CD4-positive, alpha-beta T cell treated with Interleukin-1 beta for 1 hour (primary cell): ENCODE measurements around the gene ZMYND10.

ENCODE experiments used
- DNase-seq, 2 donors: peaks; one replicate each; pipeline ENCODE4 v3.0.0-alpha.2; 2020 to 2022

The ZMYND10 gene

DNA sequence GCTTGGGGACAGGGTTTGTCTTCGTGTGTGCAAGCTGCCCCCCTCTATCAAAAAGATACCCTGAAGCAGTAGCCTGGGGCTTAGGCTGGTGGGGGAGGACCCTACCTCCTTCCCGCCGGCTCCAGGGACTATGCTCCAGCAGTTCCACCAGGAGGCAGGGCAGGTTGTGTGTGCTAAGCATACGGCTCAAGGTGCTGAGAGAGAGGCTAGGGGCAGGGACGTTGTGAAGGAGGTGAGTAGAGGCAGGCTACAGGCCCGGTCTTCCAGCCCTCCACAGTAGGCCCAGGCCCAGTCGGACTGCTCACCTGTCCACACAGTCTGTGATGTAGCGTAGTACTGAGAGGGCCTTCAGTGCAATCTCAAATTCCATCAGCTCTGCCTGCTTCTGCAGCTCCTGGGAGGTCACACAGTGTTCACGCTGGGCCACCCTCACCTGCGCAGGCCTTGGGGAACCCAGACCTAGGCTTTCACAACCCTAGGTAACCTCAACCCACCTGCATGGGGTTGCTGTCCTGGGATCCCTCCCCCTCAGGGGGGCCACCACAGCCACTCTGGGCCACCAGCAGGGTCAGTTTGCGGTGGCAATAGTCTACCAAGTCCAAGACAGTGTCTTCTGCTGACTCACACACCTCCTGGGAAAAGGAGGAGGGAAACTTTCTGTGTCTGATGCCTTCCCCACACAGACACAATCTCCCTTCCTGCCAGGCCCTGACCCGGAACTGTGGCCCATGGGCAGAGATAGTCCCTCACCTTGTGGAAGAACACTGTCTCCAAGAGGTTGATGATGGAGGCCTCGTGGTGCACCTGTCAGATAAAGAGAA lies 2.5 kb downstream of the ZMYND10 start:
- DNase-seq = no peak

DNA sequence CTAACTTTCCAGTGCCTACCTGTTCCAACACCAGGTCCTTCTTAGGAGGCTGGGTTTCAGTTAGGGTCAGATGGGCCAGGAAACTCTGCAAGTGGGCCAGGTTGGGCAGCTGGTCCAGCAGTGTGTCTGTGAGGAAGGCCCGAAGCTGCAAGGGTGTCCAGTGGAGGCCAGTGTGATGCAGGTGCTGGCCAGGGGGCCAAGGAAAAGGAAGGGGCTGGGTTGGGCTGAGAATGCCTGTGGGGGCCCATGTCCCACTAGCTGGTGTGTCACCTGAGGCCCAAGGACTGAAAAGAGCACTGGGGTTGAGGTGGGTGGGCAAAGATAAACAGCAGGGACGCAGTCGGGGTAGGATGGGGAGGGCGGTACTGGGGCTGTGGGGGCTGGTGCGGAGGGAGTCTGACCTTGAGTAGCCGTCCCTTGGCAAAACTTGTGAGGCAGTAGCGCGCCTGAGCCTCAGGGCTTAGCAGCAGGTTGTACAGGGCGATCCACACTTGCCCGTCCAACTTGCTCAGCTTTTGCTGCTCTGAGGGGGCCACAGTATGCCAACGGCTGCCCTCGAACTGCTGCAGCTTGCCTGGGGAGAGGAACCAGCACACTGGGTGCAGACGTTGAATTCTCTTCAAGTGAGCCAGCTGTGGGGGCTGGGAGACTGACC lies 3.4 kb downstream of the ZMYND10 start:
- DNase-seq = no peak

DNA sequence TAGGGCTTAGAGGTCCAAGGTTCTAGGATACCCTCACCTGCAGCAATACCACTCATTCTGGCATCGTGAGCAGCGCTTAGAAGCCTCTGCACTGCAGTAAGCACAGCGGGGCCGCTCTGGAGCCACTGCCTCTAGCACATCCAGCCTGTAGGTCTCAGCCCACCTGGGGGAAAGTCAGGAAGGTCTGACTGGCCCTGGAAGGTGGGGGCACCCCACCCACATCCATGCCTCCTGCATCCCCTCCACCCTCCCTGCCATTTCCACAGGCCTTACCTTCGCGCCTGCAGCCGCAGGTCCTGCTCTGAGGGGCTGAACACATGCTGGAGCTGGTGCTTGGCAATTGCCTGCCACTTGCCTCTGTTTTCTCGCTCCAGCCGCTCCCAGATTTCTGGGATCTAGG lies 4.0 kb downstream of the ZMYND10 start:
- DNase-seq = no peak

DNA sequence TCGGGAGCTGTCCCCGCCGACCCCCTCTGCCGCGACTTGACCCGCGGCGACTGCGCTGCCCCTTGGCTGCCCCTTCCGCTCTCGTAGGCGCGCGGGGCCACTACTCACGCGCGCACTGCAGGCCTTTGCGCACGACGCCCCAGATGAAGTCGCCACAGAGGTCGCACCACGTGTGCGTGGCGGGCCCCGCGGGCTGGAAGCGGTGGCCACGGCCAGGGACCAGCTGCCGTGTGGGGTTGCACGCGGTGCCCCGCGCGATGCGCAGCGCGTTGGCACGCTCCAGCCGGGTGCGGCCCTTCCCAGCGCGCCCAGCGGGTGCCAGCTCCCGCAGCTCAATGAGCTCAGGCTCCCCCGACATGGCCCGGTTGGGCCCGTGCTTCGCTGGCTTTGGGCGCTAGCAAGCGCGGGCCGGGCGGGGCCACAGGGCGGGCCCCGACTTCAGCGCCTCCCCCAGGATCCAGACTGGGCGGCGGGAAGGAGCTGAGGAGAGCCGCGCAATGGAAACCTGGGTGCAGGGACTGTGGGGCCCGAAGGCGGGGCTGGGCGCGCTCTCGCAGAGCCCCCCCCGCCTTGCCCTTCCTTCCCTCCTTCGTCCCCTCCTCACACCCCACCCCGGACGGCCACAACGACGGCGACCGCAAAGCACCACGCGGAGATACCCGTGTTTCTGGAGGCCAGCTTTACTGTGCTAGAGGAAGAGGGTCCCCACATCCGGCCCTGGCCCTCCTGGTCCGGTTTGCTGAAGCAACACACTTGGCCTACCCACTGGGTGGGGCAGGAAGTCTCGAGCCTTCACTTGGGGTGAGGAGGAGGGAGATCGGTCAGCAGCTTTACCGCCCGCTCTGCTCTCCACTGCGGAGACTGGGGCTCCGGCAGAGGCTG lies 4.8 kb downstream of the ZMYND10 start, which contains the start of gene RASSF1:
Gene RASSF1, minus strand, starts transcription at position 389 of the 882 bp plus-strand sequence. Its CDS starts 31 bp downstream, at position 358.
- DNase-seq = peak; percentile 72 to 79

DNA sequence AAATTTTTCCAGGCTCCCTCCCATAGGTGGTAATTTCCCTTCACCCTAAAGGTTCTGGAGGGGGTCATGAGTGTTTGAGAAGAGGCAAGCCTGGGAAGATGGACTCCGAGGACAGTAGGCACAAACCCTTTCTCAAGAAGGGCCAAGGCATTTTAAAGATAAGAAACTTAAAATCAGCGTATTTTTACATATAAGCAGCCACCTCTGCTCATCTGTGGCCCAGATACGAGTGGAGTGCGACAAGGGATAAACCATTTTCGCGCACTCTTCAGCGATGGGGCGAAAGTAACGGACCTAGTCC lies 5.4 kb downstream of the ZMYND10 start:
- DNase-seq = no peak

DNA sequence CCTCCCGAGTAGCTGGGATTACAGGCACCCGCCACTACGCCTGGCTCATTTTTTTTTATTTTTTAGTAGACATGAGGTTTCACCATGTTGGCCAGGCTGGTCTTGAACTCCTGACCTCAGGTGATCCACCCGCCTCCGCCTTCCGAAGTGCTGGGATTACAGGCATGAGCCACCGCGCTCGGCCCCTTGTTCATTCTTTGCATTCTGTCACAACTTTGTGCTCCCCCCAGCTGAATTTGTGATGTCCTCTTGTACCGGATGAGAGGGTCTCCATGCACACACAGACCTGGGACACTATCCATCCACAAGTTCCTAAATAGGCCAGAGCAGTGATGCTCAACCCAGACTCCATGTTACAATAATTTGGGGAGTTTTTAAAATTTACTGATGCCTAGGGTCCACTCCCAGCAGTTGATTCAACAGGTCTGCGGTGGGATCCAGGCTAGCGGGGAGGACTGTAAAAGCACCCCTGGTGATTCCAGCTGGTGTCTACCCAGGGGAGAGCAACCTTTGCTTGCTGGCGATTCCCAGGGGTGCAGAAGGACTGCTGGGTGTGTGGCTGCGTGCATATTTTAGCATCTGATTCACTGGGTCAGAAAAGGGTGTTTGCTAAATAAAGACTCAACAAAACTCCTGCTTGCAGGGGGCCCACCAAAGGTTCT lies 5.9 kb downstream of the ZMYND10 start:
- DNase-seq = no peak

DNA sequence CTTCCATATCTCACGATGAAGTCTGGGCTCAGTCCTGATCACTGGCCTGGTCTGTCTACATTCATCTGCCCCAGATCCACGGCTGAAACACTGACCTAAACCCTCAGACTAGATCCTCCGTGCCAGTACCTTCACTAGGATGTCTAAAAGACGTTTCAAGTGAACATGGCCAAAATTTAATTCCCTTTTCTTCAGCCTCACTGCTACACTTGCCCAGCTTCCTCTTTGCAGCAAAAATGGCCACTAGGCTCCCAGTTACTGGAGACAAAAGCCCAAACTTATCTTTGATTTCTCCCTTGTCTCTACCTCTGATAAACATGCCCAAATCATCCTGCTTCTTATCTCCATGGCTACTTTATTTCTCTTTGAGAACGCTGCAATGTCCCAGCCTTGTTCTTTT lies 6.6 kb downstream of the ZMYND10 start:
- no peak for DNase-seq

DNA sequence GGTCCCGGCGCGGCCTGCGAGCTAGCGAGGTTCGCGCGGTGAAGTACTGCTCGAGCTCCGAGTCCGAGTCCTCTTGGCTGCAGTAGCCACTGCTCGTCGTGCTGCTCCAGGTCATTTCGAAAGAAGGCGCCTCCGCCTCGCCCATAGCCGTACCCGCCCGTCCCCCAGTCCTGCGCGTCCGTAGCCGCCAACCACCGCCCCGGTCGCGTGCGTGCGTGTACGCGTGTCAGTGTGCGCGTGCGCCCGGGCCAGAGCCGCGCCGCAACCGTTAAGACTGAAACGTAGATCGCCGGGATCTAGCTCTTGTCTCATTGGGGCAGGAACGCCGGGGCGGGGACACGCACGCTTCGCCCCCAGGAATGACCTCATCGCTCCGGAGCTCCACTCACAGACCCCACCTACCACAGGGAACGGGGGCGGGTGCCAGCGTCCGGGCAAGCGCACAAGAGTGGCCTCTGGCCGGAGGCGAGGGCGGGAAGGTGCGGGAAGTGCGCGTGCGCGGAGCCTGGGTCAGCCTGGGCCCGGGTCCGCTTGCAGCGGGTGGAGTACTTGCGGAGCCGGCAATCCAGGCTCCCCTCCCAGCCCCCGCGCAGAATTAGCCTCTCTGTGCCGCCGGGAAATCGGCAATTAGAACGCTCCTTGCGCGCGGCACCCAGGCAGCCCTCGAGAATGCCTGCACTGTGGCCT lies 8.2 kb downstream of the ZMYND10 start:
- DNase-seq = peak; percentile 95 to 97

GRCh38 chr3:50336452-50337174 lies 8.9 kb downstream of the ZMYND10 start:
- DNase-seq = no peak

GRCh38 chr3:50334339-50335075 lies 11.0 kb downstream of the ZMYND10 start:
- no peak for DNase-seq

DNA sequence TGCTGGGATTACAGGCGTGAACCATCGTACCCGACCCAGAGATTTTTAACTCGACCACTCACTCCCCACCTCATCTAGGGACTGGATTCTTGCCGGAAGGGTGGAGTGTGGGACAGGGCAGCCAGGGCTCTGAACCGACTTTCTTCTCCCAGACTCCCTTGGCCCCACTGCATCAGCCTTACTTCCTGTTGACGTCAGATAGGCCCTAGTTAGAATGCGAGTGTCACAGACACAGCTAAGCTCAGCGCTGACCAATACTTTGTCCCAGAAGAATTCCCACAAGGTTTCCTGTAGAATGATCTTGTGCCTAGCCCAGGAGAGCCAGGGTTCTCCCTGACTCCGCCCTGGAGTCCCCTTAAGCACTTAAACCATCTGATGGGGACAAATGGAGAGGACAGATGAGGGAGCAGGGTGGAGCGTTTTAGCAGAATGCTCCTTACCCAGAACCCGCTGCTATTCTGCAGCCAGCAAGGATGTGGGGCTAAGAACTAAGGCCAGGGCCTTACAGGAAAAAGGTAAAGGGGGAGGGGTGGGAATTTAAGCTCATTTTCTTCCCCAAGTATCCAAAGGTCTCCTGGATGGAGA lies 11.7 kb downstream of the ZMYND10 start:
- peak in 1 of 2 donors; percentile 40 for DNase-seq

DNA sequence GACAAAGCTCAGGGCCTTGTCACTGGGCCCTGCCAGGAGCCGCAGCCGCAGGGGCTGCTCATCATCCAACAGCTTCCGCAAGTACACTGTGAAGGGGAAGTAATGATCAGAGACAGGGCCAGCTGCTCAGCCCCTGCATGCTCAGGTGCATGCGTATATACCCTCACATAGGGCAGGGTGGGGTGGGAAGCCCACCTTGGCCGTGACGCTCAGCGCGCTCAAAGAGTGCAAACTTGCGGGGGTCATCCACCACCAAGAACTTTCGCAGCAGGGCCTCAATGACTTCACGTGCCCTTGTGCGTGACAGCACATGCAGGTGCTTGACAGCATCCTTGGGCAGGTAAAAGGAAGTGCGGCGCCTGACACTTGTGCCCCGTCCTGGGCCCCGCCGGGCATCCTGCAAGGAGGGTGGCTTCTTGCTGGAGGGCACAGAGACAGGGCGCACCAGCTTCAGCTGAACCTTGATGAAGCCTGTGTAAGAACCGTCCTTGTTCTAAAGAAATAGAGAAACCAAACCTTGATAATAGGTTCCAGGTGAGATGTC lies 14.1 kb downstream of the ZMYND10 start:
- no peak for DNase-seq

- DNase-seq = no peak
Observed at GRCh38 chr3:50330330-50330729, 15.2 kb downstream of the ZMYND10 start.

GRCh38 chr3:50327943-50328691 lies 17.4 kb downstream of the ZMYND10 start, which contains the start of gene TUSC2:
Gene TUSC2, minus strand, starts transcription at chr3:50328223. Its CDS starts 124 bp downstream, at chr3:50328099.
- peak; percentile 95 for DNase-seq

DNA sequence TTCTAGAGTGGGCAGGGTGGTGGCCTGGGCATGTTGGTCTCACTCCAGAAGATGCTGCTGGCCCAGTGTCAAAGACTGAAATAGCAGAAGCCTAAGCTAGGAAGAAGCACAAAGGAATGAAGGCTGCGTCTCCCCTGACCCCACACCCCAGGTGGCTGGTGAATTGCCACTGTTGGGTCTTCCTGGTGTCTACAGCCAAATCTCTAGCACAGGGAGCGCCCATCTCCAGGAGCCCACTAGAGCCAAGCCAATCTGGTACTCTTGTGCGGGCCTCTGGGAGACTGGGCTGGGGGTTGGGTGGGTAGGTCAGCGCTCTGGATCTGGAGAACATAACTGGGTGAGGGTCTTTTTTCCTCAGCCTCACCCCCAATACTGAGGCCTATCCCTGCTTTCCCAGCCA lies 18.4 kb downstream of the ZMYND10 start:
- no peak for DNase-seq

DNA sequence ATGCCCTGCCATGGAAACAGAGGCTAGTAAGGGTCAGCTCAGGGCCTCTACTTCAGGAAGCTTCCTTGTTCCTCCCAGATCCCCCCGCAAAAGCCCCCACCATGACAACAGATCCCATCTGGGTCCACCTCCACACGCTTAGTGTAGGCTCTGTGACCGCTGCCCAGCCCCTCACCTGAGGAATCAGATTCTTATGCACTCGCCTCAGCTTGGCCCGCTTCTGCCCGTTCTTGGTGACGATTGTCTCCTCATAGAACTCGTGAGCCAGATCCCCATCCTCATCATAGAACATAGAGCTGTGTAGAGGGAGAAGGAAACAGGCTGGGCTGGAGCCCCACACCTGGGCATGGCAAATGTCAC lies 19.4 kb downstream of the ZMYND10 start:
- DNase-seq = no peak

- no peak for DNase-seq
Observed at GRCh38 chr3:50325497-50326181, 19.9 kb downstream of the ZMYND10 start.

DNA sequence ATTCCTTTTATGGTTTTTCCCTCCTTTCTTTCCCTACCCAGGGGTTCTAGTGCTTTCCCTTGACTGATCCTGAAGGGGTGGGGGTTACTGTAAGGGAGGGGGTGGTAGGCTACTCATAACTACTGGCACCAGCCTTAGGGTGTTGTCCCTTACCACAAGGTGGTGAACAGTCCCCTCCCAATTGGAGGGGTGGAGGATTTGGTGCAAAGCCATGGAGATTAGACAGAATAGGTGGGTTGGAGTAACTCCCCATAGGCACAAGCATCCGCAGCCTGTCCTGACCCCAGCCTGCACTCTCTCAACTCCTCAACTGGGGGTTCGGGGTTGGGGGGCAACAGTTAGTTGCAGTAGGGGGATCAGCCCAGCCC lies 20.4 kb downstream of the ZMYND10 start:
- DNase-seq = no peak
